GM23338 (cell line): ENCODE data around the gene IGFL3. TPM values are rescaled to one million over a fixed set of nuclear protein-coding genes. Genes with fewer than 3 reads are reported as not detected.

Experiments
- polyA plus RNA-seq: library from polyadenylated mRNA; unstranded; fragments of >200 nt; fragmentation: Nextera tagmentation; extraction: Ambion mirVana; gene quantifications from 2 replicates; pipeline ENCODE4 v1.2.1, GENCODE V29; 2016
- total RNA-seq: library from RNA; depleted of rRNA; stranded (reverse); fragments of >200 nt; shearing (Covaris generic); gene quantifications from 2 replicates; pipeline ENCODE4 v1.2.3, GENCODE V29; 2014; rRNA removed

IGFL3 gene
- total and polyA plus RNA-seq, 2 experiments from 2014 or later, result not detected

Other genes with a start within 250 kb of the IGFL3 start
- 36.0 and 41.6 TPM in 2 replicates for gene IRF2BP1, start 238.5 kb downstream of the IGFL3 start, total RNA-seq
- gene IRF2BP1, start 238.5 kb downstream of the IGFL3 start, polyA plus RNA-seq, result 9.7 and 10.4 TPM in 2 replicates
- 6.9 and 7.9 TPM in 2 replicates for gene MYPOP, start 222.1 kb downstream of the IGFL3 start, total RNA-seq
- 2.7 and 3.0 TPM in 2 replicates for gene MYPOP, start 222.1 kb downstream of the IGFL3 start, polyA plus RNA-seq
- 0.14 TPM in 1 of 2 replicates, not detected in the other for gene NANOS2, start 209.9 kb downstream of the IGFL3 start, total RNA-seq
- gene NANOS2, start 209.9 kb downstream of the IGFL3 start, polyA plus RNA-seq, result 0.11 TPM in 1 of 2 replicates, not detected in the other
- gene NOVA2, start 150.8 kb downstream of the IGFL3 start, total RNA-seq, result 13.7 and 14.9 TPM in 2 replicates
- 5.1 and 5.3 TPM in 2 replicates for gene NOVA2, start 150.8 kb downstream of the IGFL3 start, polyA plus RNA-seq
- gene CCDC61, start 129.2 kb downstream of the IGFL3 start, total RNA-seq, result 16.4 and 22.4 TPM in 2 replicates
- gene CCDC61, start 129.2 kb downstream of the IGFL3 start, polyA plus RNA-seq, result 6.7 and 9.8 TPM in 2 replicates
- gene PGLYRP1, start 101.6 kb downstream of the IGFL3 start, total RNA-seq, result not detected in 2 replicates
- gene PGLYRP1, start 101.6 kb downstream of the IGFL3 start, polyA plus RNA-seq, result 0.33 TPM in 1 of 2 replicates, not detected in the other
- gene IGFL4, start 83.7 kb downstream of the IGFL3 start, total RNA-seq, result 0.87 and 1.0 TPM in 2 replicates
- gene IGFL4, start 83.7 kb downstream of the IGFL3 start, polyA plus RNA-seq, result 0.06 and 0.23 TPM in 2 replicates
- not detected in 2 replicates for gene IGFL2, start 23.6 kb upstream of the IGFL3 start, total RNA-seq
- not detected in 2 replicates for gene IGFL2, start 23.6 kb upstream of the IGFL3 start, polyA plus RNA-seq
- not detected in 2 replicates for gene IGFL1, start 105.1 kb upstream of the IGFL3 start, total RNA-seq
- not detected in 2 replicates for gene IGFL1, start 105.1 kb upstream of the IGFL3 start, polyA plus RNA-seq
- gene HIF3A, start 172.4 kb upstream of the IGFL3 start, total RNA-seq, result 34.1 and 70.5 TPM in 2 replicates
- gene HIF3A, start 172.4 kb upstream of the IGFL3 start, polyA plus RNA-seq, result 20.4 and 20.8 TPM in 2 replicates
- 111 and 123 TPM in 2 replicates for gene PPP5C, start 222.4 kb upstream of the IGFL3 start, total RNA-seq
- gene PPP5C, start 222.4 kb upstream of the IGFL3 start, polyA plus RNA-seq, result 45.3 and 51.6 TPM in 2 replicates